Measurements from ENCODE around the gene PKMYT1. TPM values are rescaled to one million over a fixed set of nuclear protein-coding genes. Genes with fewer than 3 reads are reported as not detected.
A peak's percentile ranks its signal among the peaks of the same experiment; 100 is the strongest.

The PKMYT1 gene
- total RNA-seq, 3 donors from 2014 or later = 3.1 to 20.0 (median 6.9) TPM

DNA sequence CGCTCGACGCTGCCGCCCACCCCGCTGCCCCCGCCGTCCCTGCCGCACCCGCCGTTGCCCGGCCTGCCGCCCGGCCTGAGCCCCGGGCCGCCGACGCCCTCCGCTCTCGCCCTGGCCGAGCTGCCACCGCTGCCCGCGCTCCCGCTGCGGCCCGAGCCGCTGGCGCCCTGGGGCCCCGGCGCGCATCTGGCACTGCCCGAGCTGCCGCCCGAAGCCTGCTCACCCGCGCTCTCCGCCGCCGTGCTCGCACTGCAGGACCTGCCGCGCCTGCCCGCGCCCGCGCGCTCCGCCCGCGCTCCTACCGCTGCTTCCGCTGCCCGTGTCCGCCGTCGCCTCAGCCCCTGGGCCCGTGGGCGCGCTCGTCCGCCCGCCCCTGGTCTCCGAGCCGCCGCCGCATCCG is 24.1 kb upstream of the PKMYT1 start:
- TF ChIP-seq, protein P1, sequence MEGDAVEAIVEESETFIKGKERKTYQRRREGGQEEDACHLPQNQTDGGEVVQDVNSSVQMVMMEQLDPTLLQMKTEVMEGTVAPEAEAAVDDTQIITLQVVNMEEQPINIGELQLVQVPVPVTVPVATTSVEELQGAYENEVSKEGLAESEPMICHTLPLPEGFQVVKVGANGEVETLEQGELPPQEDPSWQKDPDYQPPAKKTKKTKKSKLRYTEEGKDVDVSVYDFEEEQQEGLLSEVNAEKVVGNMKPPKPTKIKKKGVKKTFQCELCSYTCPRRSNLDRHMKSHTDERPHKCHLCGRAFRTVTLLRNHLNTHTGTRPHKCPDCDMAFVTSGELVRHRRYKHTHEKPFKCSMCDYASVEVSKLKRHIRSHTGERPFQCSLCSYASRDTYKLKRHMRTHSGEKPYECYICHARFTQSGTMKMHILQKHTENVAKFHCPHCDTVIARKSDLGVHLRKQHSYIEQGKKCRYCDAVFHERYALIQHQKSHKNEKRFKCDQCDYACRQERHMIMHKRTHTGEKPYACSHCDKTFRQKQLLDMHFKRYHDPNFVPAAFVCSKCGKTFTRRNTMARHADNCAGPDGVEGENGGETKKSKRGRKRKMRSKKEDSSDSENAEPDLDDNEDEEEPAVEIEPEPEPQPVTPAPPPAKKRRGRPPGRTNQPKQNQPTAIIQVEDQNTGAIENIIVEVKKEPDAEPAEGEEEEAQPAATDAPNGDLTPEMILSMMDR (IDR thresholded peaks at IDR 0.05) = no peak
- H3K9me3 ChIP-seq = no peaks in the 10 kb centered on the region
- no peaks in the 10 kb centered on the region for H3K36me3 ChIP-seq (ENCODE audit: low read depth)
- DNase-seq (no peak), ATAC-seq (no peak)
- intact Hi-C loops (cut with DNase I, micrococcal nuclease) = no loop called here
- H3K4me1 ChIP-seq (ENCODE audit: low read depth) = peaks cover 38% of the 10 kb centered on the region
- no peak overlapping the region for H3K4me3 ChIP-seq

DNA sequence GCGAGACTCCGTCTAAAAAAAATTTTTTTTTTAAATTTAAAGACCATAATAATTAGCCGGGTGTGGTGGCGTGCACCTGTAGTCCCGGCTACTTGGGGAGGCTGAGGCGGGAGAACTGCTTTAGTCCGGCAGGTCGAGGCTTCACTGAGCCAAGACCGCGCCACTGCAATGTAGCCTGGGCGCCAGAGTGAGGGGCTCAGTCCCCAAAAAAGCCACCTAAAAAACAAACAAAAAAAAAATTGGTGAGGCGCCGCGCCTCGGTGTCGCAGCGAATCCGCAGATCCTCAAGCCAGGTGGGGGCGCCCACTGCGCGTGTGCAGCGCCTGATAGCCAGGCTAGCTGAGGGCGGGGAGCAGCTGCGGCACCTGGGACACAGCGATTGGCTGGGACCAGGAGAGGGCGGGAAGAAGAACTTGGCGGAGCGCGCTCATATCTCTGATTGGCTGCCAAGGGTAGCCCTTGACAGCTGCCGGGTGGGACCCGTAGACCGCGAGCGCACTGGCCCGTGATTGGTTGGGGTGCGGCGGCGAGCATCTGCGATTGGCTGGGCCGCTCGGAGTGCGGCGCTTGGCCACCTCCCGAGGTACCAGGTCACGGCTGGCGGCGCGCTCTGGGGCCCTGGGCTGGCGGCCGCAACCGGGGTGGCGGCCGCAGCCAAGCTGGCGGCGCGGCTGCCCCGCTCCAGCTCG is 23.5 kb upstream of the PKMYT1 start:
- intact Hi-C loops (cut with DNase I, micrococcal nuclease) = no loop called here
- ATAC-seq = peak; percentile 86
- Histone ChIP-seq H3K36me3 (ENCODE audit: low read depth) (no peaks in the 10 kb centered on the region), H3K9me3 (no peaks in the 10 kb centered on the region), H3K4me1 (ENCODE audit: low read depth) (peaks cover 38% of the 10 kb centered on the region), H3K4me3 (no peak overlapping the region)
- DNase-seq = peak; percentile 96 to 98 (median 98)
- TF ChIP-seq, protein P1 (IDR thresholded peaks at IDR 0.05) = peak; percentile 35

DNA sequence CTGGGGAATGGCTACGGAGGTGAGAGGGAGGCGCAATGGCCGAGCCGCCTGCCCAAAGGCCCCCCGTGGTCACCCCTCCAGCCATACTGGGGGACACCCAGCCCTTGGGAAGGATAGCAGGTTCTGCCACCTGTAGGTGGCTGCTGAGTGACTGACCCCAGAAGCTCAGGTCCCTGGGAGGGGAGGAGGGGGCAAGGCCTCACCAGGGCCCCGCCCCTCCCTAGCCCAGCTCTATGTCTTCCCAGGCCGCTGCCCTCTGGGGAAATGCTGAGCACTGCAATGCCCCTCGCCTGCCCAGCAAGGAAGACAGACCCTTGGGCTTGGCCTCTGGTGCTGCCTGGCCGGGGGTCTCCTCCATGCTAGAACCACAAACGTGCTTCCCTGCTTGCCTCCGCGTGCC is 21.1 kb upstream of the PKMYT1 start:
- H3K4me1 ChIP-seq (ENCODE audit: low read depth) = peaks cover 17% of the 10 kb centered on the region
- intact Hi-C loops (cut with DNase I, micrococcal nuclease) = no loop called here
- DNase-seq = no peak
- no peak for ATAC-seq
- H3K9me3 ChIP-seq = no peaks in the 10 kb centered on the region
- H3K36me3 ChIP-seq (ENCODE audit: low read depth) = no peaks in the 10 kb centered on the region
- H3K4me3 ChIP-seq = no peak overlapping the region
- TF ChIP-seq, protein P1 (IDR thresholded peaks at IDR 0.05) = no peak

DNA sequence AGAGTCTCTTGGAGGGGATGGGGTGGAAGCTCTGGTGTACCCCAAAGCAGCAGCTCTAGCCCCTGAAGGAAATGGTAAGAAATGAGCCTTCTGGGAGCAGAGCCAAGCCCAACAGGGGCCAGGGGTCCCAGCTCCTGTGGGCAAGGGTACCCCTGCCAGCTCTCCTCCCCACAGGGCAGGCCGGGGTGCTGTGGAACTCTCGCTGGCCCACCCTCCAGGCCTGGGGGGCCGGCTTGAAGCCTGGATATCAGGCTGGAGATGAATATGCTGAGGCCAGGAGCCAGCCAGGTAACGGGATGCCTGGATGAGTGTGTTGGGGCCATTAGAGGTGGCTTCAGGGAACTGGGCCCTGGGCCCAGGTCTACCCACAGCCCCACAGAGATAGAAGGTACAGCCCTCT is 20.3 kb upstream of the PKMYT1 start:
- TF ChIP-seq, protein P1 (IDR thresholded peaks at IDR 0.05) = no peak
- H3K9me3 ChIP-seq = no peaks in the 10 kb centered on the region
- no peaks in the 10 kb centered on the region for H3K36me3 ChIP-seq (ENCODE audit: low read depth)
- H3K4me3 ChIP-seq = no peak overlapping the region
- ATAC-seq (no peak), DNase-seq (no peak)
- intact Hi-C loops (cut with DNase I, micrococcal nuclease) = no loop called here
- peaks cover 10% of the 10 kb centered on the region for H3K4me1 ChIP-seq (ENCODE audit: low read depth)

DNA sequence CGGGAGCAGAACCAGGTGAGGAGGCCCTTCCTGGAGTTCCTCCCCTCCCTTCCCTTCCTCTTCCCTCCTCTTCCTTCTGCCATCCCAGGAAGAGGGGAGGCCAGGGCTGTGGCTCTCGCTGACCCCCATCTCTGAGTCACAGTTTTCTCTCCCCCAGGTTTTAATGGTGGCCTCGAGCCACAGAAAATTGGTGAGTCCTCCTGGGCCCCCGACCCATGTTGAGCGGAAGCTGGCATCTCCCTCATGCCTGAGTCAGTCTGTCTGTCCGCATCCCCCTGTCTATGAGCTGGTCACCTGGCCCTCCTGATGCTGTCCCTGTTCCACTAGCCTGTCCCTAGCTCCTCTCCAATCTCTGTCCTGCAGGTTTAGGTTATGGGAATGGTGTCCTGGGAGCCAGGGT is 19.7 kb upstream of the PKMYT1 start:
- Histone ChIP-seq H3K9me3 (no peaks in the 10 kb centered on the region), H3K36me3 (ENCODE audit: low read depth) (no peaks in the 10 kb centered on the region), H3K4me3 (no peak overlapping the region), H3K4me1 (ENCODE audit: low read depth) (peaks cover 6% of the 10 kb centered on the region)
- TF ChIP-seq, protein P1 (IDR thresholded peaks at IDR 0.05) = no peak
- intact Hi-C loops (cut with DNase I, micrococcal nuclease) = no loop called here
- ATAC-seq (no peak), DNase-seq (no peak)

DNA sequence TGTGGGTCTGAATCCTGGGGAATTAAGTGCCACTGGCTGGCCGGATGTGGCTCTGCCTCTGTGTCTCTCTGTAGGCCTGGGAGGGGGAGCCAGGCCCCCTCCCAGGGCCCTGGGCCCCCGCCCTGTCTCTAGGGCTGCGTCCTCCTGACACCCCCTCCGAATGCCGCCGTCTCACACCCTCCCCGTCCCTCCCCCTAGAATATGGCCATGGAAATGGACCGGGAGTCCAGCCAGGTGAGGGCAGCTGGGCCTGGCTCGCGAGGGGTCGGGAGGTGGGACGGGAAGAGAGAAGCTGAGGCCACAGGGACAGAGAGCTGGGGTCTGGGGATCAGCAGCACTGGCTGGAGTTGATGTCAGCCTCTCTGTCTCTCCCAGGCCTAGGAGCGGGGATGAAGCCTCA is 16.1 kb upstream of the PKMYT1 start:
- DNase-seq = no peak
- ATAC-seq = no peak
- H3K4me1 ChIP-seq (ENCODE audit: low read depth) = no peaks in the 10 kb centered on the region
- H3K36me3 ChIP-seq (ENCODE audit: low read depth) = no peaks in the 10 kb centered on the region
- TF ChIP-seq, protein P1 (IDR thresholded peaks at IDR 0.05) = no peak
- H3K9me3 ChIP-seq = no peaks in the 10 kb centered on the region
- intact Hi-C loops (cut with DNase I, micrococcal nuclease) = no loop called here
- H3K4me3 ChIP-seq = no peak overlapping the region

All from mucosa of descending colon (tissue), 3 donors.